Vagina (tissue), 2 donors: ENCODE measurements around the gene CD164L2. TPM values are rescaled to one million over a fixed set of nuclear protein-coding genes. Genes with fewer than 3 reads are reported as not detected.
A peak's percentile ranks its signal among the peaks of the same experiment; 100 is the strongest.

Source experiments
- DNase-seq, 2 donors: peaks; one replicate each; pipeline ENCODE4 v3.0.0-alpha.2; 2017; ENCODE audit errors: extremely low spot score in 2 of 2
- H3K27ac ChIP-seq: fragments of 200-600 bp; sonication (generic); one replicate; pipeline ENCODE4 v1.5.1; 2019
- H3K27me3 ChIP-seq: fragments of 200-600 bp; sonication (generic); one replicate; pipeline ENCODE4 v1.5.1; 2019
- H3K36me3 ChIP-seq, 2 donors: fragments of 200-600 bp; sonication (generic); one replicate each; pipeline ENCODE4 v1.5.1; 2017 to 2019
- H3K4me1 ChIP-seq: fragments of 200-600 bp; sonication (generic); one replicate; pipeline ENCODE4 v1.5.1; 2019
- H3K4me3 ChIP-seq, 2 donors: fragments of 200-600 bp; sonication (generic); 1 replicate in 1 of 2; 2 replicates in 1 of 2; pipeline ENCODE4 v1.5.1; 2016 to 2019
- H3K9me3 ChIP-seq: fragments of 200-600 bp; sonication (generic); one replicate; pipeline ENCODE4 v1.5.1; 2019
- POLR2A ChIP-seq, 2 donors: fragments of 450-650 bp; IDR thresholded peaks; one replicate each; pipeline ENCODE4 v1.6.1; 2017; ENCODE audit warnings: antibody characterized with exemption in 2 of 2, mild to moderate bottlenecking in 2 of 2, moderate library complexity in 2 of 2
- POLR2AphosphoS5 ChIP-seq, 2 donors: sonication (generic); formaldehyde crosslinking; IDR thresholded peaks; one replicate each; pipeline ENCODE4 v1.9.0; 2017; ENCODE audit warnings: antibody characterized with exemption in 2 of 2, mild to moderate bottlenecking in 2 of 2, low read depth in 1 of 2; ENCODE audit not compliant: insufficient read depth in 1 of 2
- intact Hi-C: fragments of 100-400 bp; cut with DNase I; formaldehyde crosslinking; loops from one replicate; pipeline ENCODE4 v1.15.1; 2023
- total RNA-seq: library from RNA; depleted of rRNA; stranded (reverse); fragments of >200 nt; gene quantifications from one replicate; pipeline ENCODE4 v1.2.3, GENCODE V29; 2016
- TF ChIP-seq, protein P1 (sequence below), 3 experiments: fragments of 450-650 bp in 2 of 3; fragments of 200-600 bp in 1 of 3; sonication (generic) in 1 of 3; IDR thresholded peaks; one replicate each; pipeline ENCODE4 v1.5.1; 2017 to 2019; ENCODE audit warnings: antibody characterized with exemption in 3 of 3, mild to moderate bottlenecking in 2 of 3, moderate library complexity in 2 of 3

CD164L2 gene
- total RNA-seq, 1 donor from 2014 or later, result 7.6 TPM

- intact Hi-C loops, result no loop called here
- H3K9me3 ChIP-seq, result no peaks in the 10 kb centered on the region
- no peaks in the 10 kb centered on the region for H3K36me3 ChIP-seq
- DNase-seq, result no peak
- peaks cover 53% of the 10 kb centered on the region for H3K4me1 ChIP-seq
- H3K27me3 ChIP-seq, result no peaks in the 10 kb centered on the region
- H3K4me3 ChIP-seq, result no peak overlapping the region
- H3K27ac ChIP-seq, result no peak overlapping the region
- no peak for TF ChIP-seq POLR2AphosphoS5 (IDR thresholded peaks at IDR 0.05; ENCODE audit: insufficient read depth in 1 of 2, low read depth in 1 of 2)
Observed at GRCh38 chr1:27345272-27345671, 37.9 kb downstream of the CD164L2 start.

GRCh38 chr1:27343639-27344025 lies 39.5 kb downstream of the CD164L2 start:
- H3K27me3 ChIP-seq, result no peaks in the 10 kb centered on the region
- no peak for TF ChIP-seq POLR2A (IDR thresholded peaks at IDR 0.05)
- TF ChIP-seq, protein P1, sequence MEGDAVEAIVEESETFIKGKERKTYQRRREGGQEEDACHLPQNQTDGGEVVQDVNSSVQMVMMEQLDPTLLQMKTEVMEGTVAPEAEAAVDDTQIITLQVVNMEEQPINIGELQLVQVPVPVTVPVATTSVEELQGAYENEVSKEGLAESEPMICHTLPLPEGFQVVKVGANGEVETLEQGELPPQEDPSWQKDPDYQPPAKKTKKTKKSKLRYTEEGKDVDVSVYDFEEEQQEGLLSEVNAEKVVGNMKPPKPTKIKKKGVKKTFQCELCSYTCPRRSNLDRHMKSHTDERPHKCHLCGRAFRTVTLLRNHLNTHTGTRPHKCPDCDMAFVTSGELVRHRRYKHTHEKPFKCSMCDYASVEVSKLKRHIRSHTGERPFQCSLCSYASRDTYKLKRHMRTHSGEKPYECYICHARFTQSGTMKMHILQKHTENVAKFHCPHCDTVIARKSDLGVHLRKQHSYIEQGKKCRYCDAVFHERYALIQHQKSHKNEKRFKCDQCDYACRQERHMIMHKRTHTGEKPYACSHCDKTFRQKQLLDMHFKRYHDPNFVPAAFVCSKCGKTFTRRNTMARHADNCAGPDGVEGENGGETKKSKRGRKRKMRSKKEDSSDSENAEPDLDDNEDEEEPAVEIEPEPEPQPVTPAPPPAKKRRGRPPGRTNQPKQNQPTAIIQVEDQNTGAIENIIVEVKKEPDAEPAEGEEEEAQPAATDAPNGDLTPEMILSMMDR (IDR thresholded peaks at IDR 0.05), result no peak
- TF ChIP-seq POLR2AphosphoS5 (IDR thresholded peaks at IDR 0.05; ENCODE audit: insufficient read depth in 1 of 2, low read depth in 1 of 2), result no peak
- no peaks in the 10 kb centered on the region for H3K9me3 ChIP-seq
- H3K27ac ChIP-seq, result peak overlapping the region; percentile 76
- H3K36me3 ChIP-seq, result no peaks in the 10 kb centered on the region
- intact Hi-C loops, result no loop called here
- H3K4me1 ChIP-seq, result peaks cover 36% of the 10 kb centered on the region
- no peak for DNase-seq
- H3K4me3 ChIP-seq, result peak overlapping the region in 1 of 2 donors; percentile 50

DNA sequence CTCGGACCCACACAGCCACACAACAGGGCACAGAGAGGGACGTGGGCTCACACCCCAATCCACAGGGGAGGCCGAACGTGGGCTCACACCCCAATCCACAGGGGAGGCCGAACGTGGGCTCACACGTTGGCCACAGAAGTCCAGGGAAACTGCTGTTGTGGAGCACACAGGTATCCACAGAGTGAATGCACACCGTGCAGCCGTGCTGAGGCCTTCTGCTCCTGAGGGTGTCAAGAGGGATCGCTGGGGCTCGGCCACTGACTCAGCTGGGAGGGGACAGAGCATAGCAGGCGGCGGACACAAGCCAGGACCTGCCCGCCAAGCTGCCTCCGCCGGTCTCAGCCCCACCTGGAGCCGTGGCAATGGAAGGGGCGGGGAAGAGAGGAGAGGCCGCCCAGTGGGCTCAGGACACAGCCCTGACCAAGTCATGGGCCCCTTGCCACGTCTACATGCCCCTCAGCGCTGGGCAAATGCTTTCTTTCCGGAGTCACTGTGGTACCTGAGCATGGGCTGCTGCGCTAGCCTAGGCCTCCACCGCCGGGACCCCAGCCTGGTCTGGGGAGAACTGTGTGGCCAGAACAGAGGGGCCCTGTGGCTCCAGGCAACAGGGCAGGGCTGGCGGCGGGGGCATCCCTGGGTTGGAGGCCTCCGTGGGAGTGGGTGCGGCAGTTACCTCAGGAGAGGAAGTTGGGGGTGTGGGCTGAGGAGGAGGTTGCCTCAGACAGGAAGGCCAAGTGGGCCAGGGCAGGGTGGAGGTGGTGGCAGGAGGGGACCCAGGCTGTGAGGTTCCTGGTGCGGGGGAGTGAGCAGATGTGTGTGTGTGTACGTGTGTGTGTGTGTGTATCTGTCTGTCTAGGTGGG lies 40.1 kb downstream of the CD164L2 start:
- Histone ChIP-seq H3K4me1 (peaks cover 33% of the 10 kb centered on the region), H3K36me3 (no peaks in the 10 kb centered on the region), H3K4me3 (peak overlapping the region; percentile 34 to 50), H3K9me3 (no peaks in the 10 kb centered on the region), H3K27me3 (no peaks in the 10 kb centered on the region), H3K27ac (peak overlapping the region; percentile 76)
- TF ChIP-seq, protein P1 (IDR thresholded peaks at IDR 0.05), result no peak
- TF ChIP-seq POLR2AphosphoS5 (IDR thresholded peaks at IDR 0.05; ENCODE audit: insufficient read depth in 1 of 2, low read depth in 1 of 2) (peak; percentile 37 to 50), POLR2A (IDR thresholded peaks at IDR 0.05) (no peak)
- DNase-seq, result no peak
- intact Hi-C loops, result no loop called here

- no peaks in the 10 kb centered on the region for H3K27me3 ChIP-seq
- DNase-seq, result no peak
- H3K27ac ChIP-seq, result peak overlapping the region; percentile 76
- peaks cover 27% of the 10 kb centered on the region for H3K4me1 ChIP-seq
- no peak for TF ChIP-seq POLR2AphosphoS5 (IDR thresholded peaks at IDR 0.05; ENCODE audit: insufficient read depth in 1 of 2, low read depth in 1 of 2)
- TF ChIP-seq POLR2A (IDR thresholded peaks at IDR 0.05), result no peak
- TF ChIP-seq, protein P1 (IDR thresholded peaks at IDR 0.05), result no peak
- H3K4me3 ChIP-seq, result peak overlapping the region; percentile 34 to 50
- H3K36me3 ChIP-seq, result no peaks in the 10 kb centered on the region
- H3K9me3 ChIP-seq, result no peaks in the 10 kb centered on the region
- intact Hi-C loops, result no loop called here
Observed at GRCh38 chr1:27342391-27342777, 40.7 kb downstream of the CD164L2 start.

GRCh38 chr1:27341525-27342252 lies 41.4 kb downstream of the CD164L2 start, which contains the start of gene SYTL1:
TSS of gene SYTL1 (plus strand) at chr1:27342022. CDS start at chr1:27345335, 3,313 bp downstream.
- peaks cover 20% of the 10 kb centered on the region for H3K4me1 ChIP-seq
- intact Hi-C loops, result no loop called here
- no peaks in the 10 kb centered on the region for H3K27me3 ChIP-seq
- DNase-seq, result no peak
- H3K9me3 ChIP-seq, result no peaks in the 10 kb centered on the region
- peaks cover 0 to 7% of the 10 kb centered on the region in 2 donors for H3K36me3 ChIP-seq
- H3K4me3 ChIP-seq, result peak within 1 kb of the TSS; percentile 34 to 50
- peak in 1 of 2 donors; percentile 33 for TF ChIP-seq POLR2AphosphoS5 (IDR thresholded peaks at IDR 0.05; ENCODE audit: insufficient read depth in 1 of 2, low read depth in 1 of 2)
- TF ChIP-seq, protein P1 (IDR thresholded peaks at IDR 0.05), result no peak
- no peak for TF ChIP-seq POLR2A (IDR thresholded peaks at IDR 0.05)
- peak within 1 kb of the TSS; percentile 76 for H3K27ac ChIP-seq
